Stimulated activated CD8-positive, alpha-beta memory T cell treated with anti-CD3 and anti-CD28 coated beads, Interleukin-4, amount 100 ng/mL, for 4 hours (primary cell): Measurements from ENCODE around the gene POLL.
A peak's percentile ranks its signal among the peaks of the same experiment; 100 is the strongest.

Experiments used
- DNase-seq, 2 donors: peaks; one replicate each; pipeline ENCODE4 v3.0.0-alpha.2; 2020; ENCODE audit warnings: low read depth in 2 of 2, low spot score in 1 of 2

The POLL gene

DNA sequence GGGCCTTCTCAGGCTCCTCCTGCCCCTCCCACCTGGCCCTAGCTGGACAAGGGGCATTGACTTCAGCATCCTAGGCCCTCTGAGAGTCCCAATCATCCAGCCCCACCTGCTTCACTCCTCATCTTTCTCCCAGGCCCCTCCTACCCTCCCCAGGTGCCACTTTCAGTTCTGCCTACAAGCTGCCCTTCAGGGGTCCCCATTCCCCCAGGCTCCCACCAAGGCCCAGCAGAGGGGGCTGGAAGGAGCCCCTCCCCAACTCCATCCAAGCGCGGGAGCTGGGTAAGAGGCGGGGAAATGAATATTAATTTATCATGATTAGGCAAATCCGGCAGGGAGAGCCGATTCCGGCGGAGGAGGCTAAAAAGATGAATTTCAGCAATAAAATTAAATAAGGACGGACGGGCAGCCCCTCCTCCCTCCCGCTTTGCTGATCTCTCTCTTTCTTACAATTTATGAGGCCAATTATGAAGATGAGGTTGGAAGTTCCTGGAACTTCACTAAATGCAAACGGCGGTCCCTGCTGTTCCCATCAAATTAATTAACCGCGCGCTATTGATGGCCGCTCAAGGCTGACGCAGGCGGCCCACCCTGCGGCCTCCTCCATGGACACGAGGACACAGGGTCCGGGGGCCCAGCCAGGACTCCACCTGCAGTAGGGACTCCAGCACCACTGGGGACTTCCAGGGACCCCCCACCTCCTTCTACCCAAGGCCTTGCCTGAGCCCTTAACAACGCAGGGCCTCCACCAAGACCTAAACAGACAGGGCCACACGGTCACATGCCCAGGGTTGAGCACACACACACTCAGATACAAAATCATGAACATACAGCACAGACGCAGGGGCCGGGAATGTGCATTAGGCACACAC is 13.9 kb downstream of the POLL start:
- DNase-seq: no peak

DNA sequence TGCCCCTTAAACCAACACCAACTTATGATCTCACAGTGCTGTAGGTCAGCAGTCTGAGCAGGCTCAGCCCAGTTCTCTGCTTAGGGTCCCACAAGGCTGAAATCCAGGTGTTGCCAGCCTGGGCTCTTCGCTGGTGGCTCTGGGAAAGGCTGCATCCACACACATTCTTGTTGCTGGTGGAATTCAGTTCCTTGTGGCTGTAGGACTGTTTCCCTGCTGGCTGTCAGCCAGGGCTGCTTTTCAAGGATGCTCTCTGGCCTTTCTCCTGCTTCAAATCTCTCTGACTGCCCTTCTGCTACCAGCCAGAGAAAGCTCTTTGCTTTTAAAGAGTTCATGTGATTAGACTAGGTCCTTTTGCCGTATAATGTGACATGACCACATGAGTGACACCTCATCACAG is 15.3 kb downstream of the POLL start:
- DNase-seq: no peak

DNA sequence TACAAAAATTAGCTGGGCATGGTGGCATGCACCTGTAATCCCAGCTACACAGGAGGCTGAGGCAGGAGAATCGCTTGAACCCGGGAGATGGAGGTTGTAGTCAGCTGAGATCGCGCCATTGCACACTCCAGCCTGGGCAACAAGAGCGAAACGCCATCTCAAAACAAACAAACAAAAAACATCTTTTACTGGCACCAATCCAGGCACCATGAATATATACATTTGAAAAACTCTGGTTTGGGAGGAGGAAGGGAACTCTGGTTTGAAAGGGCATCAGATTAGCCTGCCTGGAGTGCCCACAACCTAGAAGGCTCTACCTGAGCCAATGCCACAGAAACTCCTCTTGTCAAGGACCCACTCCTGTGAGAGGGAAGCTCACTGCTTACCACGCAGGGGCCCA is 15.9 kb downstream of the POLL start:
- no peak for DNase-seq

DNA sequence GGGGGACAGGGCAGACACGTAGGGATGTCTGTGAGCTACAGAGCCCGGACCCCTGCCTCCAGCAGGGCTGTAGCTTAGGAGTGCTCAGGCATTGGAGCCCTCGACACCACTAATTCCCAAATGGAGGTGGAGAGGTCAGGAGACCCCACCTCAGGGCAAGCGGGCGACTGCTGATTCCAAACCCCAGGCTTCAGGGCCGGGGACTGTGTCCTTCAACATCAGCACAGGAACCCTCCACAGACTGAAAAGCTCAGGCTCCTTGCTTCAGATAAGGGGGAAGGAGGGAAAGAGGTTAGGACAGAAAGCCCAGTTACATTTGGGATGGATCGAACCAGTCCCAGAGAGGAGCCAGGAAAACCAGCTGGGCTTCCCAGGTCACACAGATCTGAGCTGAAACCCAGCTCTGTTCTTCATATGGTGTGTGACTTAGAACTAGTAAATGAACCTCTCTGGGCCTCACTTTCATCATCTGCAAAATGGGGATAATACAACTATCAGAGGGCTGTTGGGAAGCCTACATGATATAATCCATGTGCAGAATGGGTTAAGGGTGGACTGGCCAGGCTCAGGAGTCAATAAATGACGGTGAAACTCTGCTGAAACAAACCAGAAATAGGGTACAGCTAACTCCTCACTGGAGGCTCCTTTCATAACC is 16.7 kb downstream of the POLL start:
- no peak for DNase-seq

DNA sequence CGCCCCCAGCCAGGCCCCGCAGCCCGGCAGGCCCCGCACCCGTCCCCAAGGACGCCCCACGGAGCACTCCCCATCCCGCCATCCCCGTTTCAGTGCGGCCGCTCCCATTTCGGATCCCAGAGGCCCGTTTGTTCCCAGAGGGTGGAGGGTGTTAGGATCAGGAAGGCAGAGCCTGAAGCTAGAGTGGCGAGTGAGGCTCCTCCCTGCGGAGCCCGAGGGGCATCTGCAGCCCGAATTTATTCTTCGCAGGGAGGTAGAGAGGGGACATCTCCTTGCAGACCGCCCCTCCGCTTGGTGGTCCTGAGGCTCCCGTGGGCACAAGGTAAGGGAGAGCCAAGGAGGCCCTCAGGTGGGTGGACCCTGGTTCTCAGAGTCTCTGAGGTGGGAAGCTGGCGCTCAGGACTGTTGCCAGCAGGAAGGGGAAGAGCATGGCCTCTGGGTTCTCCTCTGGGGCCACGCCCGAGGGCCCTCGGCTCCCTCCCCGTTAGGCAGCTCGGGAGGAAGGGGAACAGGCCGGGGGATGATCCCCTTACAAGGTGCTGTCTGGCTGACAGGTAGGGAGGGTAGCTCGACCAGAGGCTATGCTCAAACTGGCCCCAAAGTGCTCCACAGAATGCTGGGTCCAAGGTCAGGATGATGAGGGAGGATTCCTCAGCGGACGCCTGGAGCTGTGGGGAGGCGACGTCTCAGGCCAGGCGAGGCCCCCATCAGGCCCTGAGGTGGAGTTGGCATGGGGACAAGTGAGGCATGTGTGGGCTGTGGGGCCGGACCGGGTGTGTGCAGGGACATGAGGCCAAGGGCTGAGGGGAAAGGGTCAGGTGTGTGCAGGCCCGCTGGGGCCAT is 17.4 kb downstream of the POLL start:
- no peak for DNase-seq

DNA sequence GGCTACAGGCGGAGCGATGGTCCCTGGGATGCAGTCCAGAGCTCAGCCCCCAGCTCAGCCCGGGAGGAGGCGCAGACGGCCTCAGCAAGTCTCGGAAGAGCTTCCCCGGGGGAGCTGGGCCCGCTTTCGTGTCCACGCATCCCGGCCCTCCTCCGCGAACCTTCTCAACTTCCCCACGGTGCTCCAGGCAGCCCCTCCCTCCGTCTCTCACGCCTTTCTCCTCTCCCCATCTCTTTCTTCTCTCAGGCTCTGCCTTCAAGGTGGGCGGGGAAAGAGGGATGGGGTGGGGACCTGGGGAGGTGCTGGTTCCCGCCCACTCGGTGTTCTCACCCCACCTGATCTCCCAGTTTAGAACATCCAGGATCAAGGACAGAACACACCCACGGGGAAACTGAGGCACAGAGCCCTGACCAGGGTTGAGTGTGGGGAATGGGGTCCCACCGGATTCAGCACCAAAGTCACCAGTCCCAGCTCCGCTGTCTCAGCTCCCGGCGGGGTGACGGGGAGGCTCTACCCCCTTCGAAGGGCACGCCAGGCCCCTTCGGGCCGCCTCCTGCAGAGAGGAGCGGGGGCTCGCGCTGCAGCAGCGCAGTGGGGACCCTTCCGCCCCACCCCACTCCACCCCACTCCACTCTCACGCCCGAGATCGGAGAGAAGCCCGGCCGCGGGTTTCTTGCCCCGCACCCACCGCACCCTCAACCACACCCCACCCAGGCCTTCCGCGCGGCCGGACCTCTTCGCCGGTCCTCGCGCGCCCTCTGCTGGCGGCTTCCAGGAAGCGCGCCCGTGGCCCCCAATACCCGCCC is 18.2 kb downstream of the POLL start:
- peak; percentile 59 to 62 for DNase-seq

DNA sequence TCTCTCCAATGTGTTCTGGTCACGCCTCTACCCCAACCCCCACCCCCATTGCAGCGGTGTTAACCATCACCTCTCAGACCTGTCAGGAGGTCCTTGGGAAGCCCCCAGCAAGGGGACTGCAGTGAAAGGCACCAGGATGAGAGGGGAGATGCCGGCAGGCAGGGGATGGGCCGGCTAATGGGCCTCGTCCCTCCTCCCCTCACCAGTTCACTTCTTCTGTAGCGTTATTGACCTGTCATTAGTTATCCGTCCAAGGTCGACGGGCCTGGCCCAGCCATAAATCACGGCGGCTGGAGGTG is 18.8 kb downstream of the POLL start:
- DNase-seq: no peak

DNA sequence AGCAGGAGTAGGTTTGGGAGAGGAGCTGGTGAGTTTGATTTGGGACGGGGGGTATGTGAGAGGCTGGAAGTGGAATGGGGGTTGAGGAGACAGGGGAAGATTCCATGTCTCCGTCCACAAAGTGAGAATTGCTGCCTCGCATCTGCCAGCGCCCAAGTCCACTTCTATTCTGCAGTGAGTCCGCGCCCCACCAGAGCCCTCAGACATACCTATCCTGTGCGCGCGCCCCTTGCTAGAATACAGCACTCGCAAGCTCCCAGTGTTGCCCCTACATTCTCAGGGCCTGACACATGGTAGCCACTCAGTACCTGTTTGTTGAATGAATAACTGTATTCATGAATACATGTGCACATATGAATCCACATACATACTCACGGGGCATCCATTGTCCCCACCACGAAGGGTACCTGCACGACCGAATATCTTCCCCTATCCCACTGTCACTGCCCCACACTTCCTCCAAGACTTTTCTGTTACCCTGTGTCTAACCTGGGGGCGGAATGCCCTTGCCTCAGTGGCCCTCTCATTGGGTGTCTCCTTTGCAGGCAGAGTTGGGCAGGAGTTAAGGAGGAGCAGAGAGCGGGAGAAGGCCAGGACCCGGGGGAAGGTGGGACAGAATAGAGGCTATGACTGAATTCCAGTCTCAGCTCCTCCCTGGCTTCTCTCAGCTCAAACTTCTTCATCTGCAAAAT is 19.9 kb downstream of the POLL start:
- no peak for DNase-seq

DNA sequence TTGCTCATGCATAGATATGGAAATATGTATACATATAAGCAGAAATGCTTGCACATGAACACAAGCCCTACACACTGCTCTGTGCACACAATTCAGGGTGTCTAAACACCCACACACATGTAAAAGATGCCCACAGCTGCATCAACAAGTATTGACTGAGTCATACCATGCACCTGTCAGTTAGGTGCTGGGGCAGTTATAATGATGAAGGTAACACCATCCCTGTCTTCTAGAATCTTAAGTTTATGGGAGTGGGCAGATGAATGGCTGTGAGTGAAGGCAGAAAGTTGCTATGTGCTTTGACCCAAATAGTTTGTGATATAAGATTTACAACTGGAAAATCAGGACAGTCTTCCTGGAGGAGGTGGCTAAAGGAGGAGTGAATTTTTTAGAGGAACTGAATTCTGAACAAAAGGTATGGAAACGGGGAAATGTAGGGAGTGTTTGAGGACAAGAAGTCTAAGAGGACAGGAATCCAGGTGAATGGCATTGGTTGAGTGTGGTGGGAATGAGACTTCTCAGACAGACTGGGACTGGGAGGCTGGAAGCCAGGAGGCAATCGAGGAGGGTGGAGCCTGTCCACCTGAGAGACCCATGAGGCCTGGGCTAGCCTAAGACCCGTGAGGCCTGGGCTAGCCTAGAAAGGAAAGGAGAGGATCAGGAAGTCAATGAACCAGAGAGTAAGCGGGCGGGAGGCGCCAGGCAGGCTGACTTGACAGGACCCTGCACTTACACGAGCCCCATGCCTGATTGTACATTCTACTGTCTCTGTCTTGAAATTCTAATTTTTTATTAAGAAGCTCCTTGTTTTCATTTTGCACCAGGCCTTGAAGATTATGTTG is 20.7 kb downstream of the POLL start:
- DNase-seq: no peak

DNA sequence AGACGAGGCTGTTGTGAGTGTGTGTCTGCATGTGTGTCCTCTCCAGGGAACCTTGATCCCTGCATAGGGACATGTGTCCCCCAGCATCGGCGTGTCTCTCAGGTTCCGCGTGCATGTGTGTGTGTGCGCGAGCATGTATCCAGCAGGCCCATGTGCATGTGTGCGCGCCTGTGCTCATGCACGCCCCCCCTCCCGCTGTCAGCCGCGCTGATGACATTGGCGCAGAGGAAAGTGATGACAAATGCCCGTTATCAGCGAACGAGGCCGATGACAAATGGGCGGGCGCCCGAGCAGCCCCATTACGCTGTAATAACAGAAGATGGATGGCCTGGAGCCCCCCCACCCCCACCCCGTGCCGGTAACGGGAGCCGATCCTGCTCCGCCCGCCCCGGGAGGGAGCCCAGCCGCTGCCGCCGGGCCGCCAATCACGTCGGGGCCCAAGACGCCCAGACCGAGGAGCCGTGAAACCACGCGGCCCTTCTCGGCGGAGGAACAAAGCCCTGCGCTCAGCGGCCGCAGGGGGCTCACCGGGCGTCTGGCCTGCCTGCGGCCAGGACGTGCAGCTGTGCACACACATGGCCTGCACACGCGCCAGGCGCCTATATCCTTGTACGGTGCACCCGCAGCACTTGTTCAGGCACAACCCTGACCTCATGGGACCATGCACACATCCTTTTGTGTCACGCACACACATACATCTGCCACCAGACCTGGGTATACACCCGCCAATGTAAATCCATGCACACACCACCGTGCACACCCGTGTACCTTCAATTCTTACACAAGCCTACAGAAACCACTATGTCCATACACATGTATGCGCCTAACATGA is 21.5 kb downstream of the POLL start:
- DNase-seq: no peak

DNA sequence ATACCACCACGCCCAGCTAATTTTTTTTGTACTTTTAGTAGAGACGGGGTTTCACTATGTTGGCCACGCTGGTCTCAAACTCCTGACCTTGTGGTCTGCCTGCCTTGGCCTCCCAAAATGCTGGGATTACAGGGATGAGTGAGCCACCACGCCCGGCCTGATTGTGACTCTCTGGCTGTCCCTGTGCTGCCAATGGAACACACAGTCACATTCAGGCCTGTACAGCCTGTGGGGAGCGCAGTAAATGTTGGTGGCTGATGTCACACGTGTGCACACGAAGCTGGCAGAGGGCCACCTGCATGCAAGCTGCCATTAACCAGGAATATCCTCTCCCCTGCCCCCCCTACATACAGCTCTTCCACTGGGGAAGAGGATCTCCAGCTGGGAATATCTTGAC is 22.1 kb downstream of the POLL start:
- no peak for DNase-seq

DNA sequence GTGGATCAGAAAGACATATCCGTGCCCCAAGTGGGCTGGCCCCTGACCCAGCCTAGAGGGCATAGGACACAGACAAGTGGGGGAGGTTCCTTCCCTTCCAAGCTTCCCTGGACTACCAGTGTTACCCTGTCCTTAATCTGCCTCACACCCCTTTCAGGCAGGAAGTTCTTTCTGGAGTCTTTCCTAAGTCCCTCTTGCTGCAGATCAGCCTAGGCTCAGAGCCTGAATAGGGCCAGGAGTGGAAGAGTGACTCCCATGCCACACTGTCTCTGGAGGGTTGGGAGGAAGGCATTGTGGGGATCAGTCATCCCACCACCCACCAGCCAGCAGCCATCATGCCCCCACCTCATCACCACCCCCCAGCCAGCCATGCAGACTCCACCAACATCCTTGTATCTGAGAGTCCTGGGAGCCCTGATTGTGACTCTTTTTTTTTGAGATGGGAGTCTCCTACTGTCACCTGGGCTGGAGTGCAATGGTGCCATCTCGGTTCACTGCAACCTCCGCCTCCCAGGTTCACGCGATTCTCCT is 22.6 kb downstream of the POLL start:
- DNase-seq: no peak

DNA sequence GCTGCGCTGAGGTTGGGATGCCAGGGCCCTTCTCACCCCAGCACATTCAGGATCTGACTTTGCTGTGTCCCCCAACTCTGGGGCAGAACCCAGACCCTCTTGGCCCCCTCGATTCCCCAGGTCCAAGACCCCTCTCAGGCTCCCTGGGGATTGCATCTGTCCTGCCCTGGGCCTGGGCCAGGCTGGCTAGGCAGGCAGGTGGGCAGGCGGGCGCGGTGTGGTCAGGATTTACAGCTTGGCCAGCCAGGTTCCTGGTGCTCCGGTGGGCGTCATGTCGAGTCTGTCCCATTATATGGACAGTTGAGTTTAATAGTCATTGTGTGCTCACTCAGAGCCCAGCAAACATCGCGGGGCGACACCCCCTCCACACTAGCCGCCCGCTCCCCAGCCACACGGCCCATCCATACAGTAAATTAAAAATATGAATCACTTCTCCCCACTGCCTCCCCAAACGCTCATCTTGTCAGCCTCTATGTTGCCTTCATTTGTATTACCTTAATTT is 23.5 kb downstream of the POLL start:
- DNase-seq: no peak

DNA sequence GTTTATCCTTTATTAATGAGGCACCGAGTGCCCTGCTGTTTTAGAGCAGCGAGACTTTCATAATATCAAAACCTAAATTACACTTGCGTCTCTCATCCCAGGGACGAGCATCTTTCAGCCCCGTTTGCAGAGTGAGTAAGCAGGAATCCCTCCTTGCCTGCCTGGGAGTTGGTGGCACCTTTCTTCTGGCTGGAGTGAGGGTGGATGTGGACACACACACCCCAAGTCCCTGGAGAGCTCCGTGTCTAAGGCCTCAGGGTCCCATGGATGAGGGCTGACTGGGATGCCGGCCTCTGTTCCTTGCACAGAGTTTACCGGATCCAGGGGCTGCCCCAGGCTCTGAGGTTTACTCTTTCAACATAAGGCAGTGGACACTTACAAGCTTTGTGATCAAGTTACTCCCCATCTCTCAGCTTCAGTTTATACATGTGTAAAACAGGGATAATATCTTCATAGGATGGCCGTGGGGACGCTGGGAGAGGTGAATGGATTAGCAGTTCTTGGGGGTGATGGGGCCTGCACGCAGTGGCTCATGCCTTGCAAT is 24.5 kb downstream of the POLL start:
- no peak for DNase-seq

DNA sequence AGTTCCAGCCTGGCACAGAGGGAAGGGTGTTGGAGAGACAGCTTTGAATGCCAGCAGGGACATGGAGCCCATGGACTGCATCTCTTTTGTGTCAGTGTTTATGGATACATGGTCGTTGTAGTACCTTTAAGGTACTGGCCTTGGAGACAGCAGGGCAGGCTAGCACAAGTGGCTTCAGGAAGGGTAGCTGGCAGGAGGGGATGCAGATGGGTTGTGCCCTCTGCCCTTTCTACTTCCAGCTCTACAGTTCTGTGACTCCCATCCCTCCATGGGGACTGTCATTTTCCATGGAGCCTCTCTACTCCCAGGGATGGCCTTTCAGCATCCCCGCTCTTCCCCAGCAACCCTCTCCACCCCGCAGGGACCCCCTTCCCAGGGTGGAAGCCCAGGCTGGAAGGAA is 25.1 kb downstream of the POLL start:
- DNase-seq: no peak

DNA sequence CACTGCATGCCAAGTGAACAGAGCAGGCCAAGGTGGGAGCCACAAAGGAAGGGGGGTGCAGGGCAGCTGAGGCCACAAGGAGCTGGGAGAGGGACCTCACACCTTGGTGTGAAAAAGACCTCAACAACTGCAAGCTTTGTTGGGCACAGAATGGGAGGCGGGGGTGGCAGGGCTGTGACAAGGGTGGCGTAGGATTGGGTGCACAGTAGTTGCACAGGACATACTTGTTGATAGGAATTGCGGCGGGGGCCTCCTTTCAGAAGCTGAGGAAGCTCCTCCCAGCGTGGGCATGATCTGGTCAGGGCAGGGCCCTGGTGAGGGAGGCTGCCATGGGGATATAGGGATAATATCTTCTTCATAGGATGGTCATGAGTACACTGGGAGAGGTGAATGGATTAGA is 25.8 kb downstream of the POLL start:
- DNase-seq: no peak

DNA sequence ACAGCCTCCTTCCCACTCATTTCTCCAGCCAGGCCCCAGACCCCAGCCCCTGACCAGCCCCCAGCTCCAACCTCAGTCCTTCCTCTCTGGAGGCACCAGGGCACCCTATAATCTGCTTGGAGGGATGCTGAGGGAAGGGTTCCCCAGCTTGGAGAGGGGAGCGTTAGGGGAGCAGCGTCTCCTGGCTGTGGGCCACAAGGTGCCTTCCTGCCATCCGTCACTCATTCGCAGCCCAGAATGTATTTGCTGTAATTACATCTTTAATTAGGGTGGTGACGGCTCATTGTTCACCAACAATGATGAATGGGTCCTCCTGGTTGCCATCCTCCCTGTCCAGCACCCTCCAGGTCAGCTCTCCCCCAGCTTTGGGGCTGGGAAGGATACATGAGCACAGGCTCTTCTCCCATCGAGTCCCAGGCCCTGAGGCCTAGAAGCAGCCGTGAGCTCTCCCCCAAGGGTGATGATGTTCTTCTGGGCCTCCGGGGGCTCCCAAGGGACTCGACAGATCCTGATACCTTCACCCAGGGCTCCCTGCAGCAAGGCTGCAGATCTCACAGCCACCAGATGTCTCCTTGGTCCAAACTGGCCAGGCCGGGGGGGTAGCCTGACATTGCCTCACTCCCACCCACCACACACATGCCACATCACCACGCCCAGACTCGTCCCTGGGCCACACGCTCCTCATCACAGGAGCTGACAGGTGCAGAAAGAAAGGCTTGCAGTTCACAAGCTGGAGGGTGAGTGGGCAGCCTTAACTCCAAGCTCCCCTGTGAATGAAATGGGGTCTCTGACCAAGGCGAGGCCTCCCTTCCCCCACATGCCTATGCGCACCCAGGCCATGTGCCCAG is 26.8 kb downstream of the POLL start:
- no peak for DNase-seq
